AG09319 (cell line): ENCODE results near the gene FAM222B.
"Not testable (repeated sequence)": the region's sequence is repeated elsewhere in the genome, so short reads cannot be mapped to it uniquely, and the experiment has no call there.

Experiments used
- DNase-seq: peaks from one replicate; pipeline ENCODE4 v3.0.0-alpha.2; 2010; ENCODE audit warnings: low read depth; ENCODE audit errors: extremely low read depth
- CTCF ChIP-seq: IDR thresholded peaks from 2 replicates; pipeline ENCODE4 v1.5.1; 2011; ENCODE audit warnings: low read depth, mild to moderate bottlenecking, inconsistent platforms, low read length, moderate library complexity

Gene FAM222B

GRCh38 chr17:28849281-28849680 lies 6.7 kb upstream of the FAM222B start:
- no peak for DNase-seq
- TF ChIP-seq CTCF = no peak

DNA sequence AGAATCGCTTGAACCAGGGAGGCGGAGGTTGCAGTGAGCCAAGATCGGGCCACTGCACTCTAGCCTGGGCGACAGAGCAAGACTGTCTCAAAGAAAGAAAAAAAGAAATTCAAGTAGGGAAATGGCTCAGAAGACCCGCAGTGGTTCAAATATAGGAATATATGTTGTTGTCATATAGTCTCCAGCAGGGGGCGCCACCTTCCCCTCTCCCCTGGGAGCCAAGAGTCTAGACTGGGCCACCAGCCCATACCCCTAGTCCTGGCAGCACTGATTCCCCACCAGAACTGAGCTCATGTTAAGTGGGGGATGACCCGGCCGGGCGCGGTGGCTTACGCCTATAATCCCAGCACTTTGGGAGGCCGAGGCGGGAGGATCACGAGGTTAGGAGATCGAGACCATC lies 6.1 kb upstream of the FAM222B start:
- peak; percentile 18 for TF ChIP-seq CTCF
- DNase-seq = not testable (repeated sequence)

- DNase-seq = not testable (repeated sequence)
Measured at GRCh38 chr17:28846699-28847098, 4.1 kb upstream of the FAM222B start.

DNA sequence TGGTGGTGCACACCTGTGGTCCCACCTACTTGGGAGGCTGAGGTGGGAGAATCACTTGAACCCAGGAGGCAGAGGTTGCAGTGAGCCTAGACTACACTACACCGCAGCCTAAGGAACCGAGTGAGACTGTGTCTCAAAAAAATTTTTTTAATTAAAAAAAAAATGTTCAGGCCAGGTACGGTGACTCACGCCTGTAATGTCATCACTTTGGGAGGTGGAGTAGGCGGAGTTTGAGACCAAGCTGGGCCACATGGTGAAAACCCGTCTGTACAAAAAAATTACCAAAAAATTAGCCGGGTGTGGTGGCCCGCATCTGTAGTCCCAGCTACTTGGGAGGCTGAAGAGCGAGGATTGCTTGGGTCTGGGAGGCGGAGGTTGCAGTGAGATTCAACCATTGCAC lies 3.6 kb upstream of the FAM222B start:
- no peak for DNase-seq
- no peak for TF ChIP-seq CTCF

GRCh38 chr17:28843816-28844148 lies 1.2 kb upstream of the FAM222B start:
- no peak for TF ChIP-seq CTCF

GRCh38 chr17:28841901-28842281 lies 699 bp downstream of the FAM222B start:
- DNase-seq = no peak
- no peak for TF ChIP-seq CTCF

More at GRCh38 chr17:28843816-28844148, 1.2 kb upstream of the FAM222B start:
- no peak for DNase-seq

- no peak for TF ChIP-seq CTCF
- DNase-seq = no peak
Measured at GRCh38 chr17:28839221-28839620, 3.4 kb downstream of the FAM222B start.

GRCh38 chr17:28836541-28836940 lies 6.0 kb downstream of the FAM222B start:
- not testable (repeated sequence) for DNase-seq

DNA sequence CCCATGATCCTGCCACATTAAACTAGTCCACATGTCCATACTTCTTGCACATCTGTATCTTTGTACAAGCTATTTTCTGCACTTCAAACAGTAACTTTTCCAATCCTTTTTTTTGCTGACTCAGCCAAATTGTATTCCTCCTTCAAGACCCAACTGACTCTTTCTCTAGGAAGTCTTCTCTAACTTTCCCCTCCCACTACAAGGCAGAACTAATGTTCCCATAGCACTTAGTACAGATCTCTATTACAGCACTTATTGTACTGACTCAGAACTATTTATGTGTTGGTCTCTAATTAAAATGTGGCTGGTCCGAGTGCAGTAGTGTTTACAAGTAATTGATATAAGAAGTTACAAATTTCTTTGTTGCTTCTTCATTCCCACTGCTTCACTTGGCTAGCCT lies 8.2 kb downstream of the FAM222B start:
- DNase-seq = no peak

More for the DNA sequence above, 8.2 kb downstream of the FAM222B start:
- no peak for TF ChIP-seq CTCF
